Panc1 (cell line): ENCODE measurements around the gene CHMP1A.

Experiments
- CTCF ChIP-seq: fragments of 450-650 bp; IDR thresholded peaks from 2 replicates; pipeline ENCODE4 v1.5.1; 2017; ENCODE audit warnings: mild to moderate bottlenecking
- POLR2AphosphoS5 ChIP-seq: IDR thresholded peaks from 2 replicates; pipeline ENCODE4 v1.6.1; 2012; ENCODE audit warnings: mild to moderate bottlenecking, low read depth, low read length, moderate library complexity
- REST ChIP-seq, 2 experiments: IDR thresholded peaks; 2 replicates each; pipeline ENCODE4 v1.6.1; 2011 to 2012; ENCODE audit warnings: low read depth in 2 of 2, control low read depth in 1 of 2, low read length in 1 of 2, mild to moderate bottlenecking in 1 of 2, moderate library complexity in 1 of 2; ENCODE audit not compliant: insufficient read depth in 1 of 2

GRCh38 chr16:89658221-89658879 is 842 bp upstream of the CHMP1A start:
- TF ChIP-seq POLR2AphosphoS5 (no peak), REST (IDR thresholded peaks at IDR 0.05; ENCODE audit: insufficient read depth in 1 of 2, low read depth in 2 of 2, low read length in 1 of 2) (no peak), CTCF (no peak)
